OCI-LY3 (cell line): ENCODE measurements around the gene TRIP10.

Experiments used
- H2AFZ ChIP-seq: fragments of 200-600, 300-600 bp; shearing (Covaris generic); 2 replicates; pipeline ENCODE4 v1.6.0; 2014; ENCODE audit warnings: antibody characterized with exemption, low read depth, low read length
- H3K27ac ChIP-seq: fragments of 200-600, 300-600 bp; sonication (generic); 2 replicates; pipeline ENCODE4 v1.5.1; 2014; ENCODE audit warnings: mild to moderate bottlenecking, low read length, moderate library complexity, mixed read lengths
- H3K27me3 ChIP-seq: fragments of 200-600, 300-600 bp; sonication (generic); 2 replicates; pipeline ENCODE4 v1.6.1; 2014; ENCODE audit warnings: low read depth, low read length, mixed read lengths
- H3K36me3 ChIP-seq: fragments of 200-600, 300-600 bp; sonication (generic); replicated peaks from 2 replicates; pipeline ENCODE3; 2014; ENCODE audit warnings: low read depth, low read length, mixed read lengths
- H3K4me1 ChIP-seq: fragments of 300-600, 200-600 bp; sonication (generic); 2 replicates; pipeline ENCODE4 v1.6.1; 2014; ENCODE audit warnings: low read length, mixed read lengths
- H3K4me2 ChIP-seq: fragments of 200-600, 300-600 bp; sonication (generic); 2 replicates; pipeline ENCODE4 v1.6.1; 2014; ENCODE audit warnings: low read length, mixed read lengths
- H3K4me3 ChIP-seq: fragments of 300-600, 200-600 bp; sonication (generic); 2 replicates; pipeline ENCODE4 v1.5.1; 2014; ENCODE audit warnings: antibody characterized with exemption, mild to moderate bottlenecking, low read length, moderate library complexity
- H3K79me2 ChIP-seq: fragments of 300-600, 200-600 bp; shearing (Covaris generic); 2 replicates; pipeline ENCODE4 v1.6.1; 2014; ENCODE audit warnings: mild to moderate bottlenecking, low read length, mixed read lengths
- H3K9ac ChIP-seq: fragments of 300-600, 200-600 bp; shearing (Covaris generic); 2 replicates; pipeline ENCODE4 v1.6.0; 2014; ENCODE audit warnings: mild to moderate bottlenecking, low read length, moderate library complexity
- H3K9me3 ChIP-seq: fragments of 200-600, 300-600 bp; shearing (Covaris generic); 2 replicates; pipeline ENCODE4 v1.6.1; 2014; ENCODE audit warnings: low read length, mixed read lengths; ENCODE audit not compliant: insufficient read depth
- H4K20me1 ChIP-seq: fragments of 200-600, 300-600 bp; sonication (generic); 2 replicates; pipeline ENCODE4 v1.6.1; 2016; ENCODE audit warnings: low read length, mixed read lengths; ENCODE audit not compliant: insufficient read depth
- EZH2phosphoT487 ChIP-seq: fragments of 200-600 bp; shearing (Covaris generic); IDR thresholded peaks from 2 replicates; pipeline ENCODE4 v1.6.1; 2018; ENCODE audit warnings: antibody characterized with exemption, mixed run types, low read depth
- TF ChIP-seq, protein P1 (sequence below): fragments of 200-600, 300-600 bp; sonication (generic); IDR thresholded peaks from 2 replicates; pipeline ENCODE4 v1.5.1; 2014; ENCODE audit warnings: antibody characterized with exemption, low read length, low read depth

TRIP10 gene

DNA sequence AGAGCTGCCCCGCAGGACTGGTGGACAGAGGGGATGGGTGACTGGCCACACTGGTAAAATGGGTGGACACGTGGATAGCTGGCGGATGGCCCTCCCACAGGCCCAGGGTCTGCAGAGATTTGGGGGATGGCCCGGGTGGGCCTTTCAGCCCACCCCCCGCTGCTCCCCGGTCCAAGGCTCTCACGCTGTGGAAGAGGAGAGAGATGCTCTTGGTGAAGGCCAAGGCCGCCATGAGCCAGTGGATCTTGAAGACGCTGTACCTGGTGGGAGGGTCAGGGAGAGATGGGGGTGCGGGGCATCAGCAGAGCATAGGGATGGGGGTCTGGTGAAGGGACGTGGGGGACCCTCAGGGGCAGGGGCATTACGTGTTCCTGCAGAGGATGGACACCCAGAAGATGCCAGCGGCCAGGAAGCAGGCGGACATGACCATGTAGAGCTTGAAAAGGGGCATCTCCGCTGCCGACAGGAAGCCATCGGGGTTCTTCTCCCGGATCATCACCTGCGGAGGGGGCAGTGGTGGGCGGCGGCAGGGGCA, 6.6 kb upstream of the TRIP10 start:
- TF ChIP-seq, protein P1, sequence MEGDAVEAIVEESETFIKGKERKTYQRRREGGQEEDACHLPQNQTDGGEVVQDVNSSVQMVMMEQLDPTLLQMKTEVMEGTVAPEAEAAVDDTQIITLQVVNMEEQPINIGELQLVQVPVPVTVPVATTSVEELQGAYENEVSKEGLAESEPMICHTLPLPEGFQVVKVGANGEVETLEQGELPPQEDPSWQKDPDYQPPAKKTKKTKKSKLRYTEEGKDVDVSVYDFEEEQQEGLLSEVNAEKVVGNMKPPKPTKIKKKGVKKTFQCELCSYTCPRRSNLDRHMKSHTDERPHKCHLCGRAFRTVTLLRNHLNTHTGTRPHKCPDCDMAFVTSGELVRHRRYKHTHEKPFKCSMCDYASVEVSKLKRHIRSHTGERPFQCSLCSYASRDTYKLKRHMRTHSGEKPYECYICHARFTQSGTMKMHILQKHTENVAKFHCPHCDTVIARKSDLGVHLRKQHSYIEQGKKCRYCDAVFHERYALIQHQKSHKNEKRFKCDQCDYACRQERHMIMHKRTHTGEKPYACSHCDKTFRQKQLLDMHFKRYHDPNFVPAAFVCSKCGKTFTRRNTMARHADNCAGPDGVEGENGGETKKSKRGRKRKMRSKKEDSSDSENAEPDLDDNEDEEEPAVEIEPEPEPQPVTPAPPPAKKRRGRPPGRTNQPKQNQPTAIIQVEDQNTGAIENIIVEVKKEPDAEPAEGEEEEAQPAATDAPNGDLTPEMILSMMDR: no peak
- TF ChIP-seq EZH2phosphoT487: no peak
- no peak overlapping the region for H3K9ac ChIP-seq
- no peaks in the 10 kb centered on the region for H3K27me3 ChIP-seq
- H3K36me3 ChIP-seq: peaks cover 5% of the 10 kb centered on the region
- no peak overlapping the region for H3K4me3 ChIP-seq
- no peak overlapping the region for H3K27ac ChIP-seq
- H3K4me2 ChIP-seq: no peak overlapping the region
- H3K4me1 ChIP-seq: peaks cover 18% of the 10 kb centered on the region
- no peaks in the 10 kb centered on the region for H3K9me3 ChIP-seq
- no peaks in the 10 kb centered on the region for H4K20me1 ChIP-seq
- no peak overlapping the region for H2AFZ ChIP-seq
- peaks cover 16% of the 10 kb centered on the region for H3K79me2 ChIP-seq

DNA sequence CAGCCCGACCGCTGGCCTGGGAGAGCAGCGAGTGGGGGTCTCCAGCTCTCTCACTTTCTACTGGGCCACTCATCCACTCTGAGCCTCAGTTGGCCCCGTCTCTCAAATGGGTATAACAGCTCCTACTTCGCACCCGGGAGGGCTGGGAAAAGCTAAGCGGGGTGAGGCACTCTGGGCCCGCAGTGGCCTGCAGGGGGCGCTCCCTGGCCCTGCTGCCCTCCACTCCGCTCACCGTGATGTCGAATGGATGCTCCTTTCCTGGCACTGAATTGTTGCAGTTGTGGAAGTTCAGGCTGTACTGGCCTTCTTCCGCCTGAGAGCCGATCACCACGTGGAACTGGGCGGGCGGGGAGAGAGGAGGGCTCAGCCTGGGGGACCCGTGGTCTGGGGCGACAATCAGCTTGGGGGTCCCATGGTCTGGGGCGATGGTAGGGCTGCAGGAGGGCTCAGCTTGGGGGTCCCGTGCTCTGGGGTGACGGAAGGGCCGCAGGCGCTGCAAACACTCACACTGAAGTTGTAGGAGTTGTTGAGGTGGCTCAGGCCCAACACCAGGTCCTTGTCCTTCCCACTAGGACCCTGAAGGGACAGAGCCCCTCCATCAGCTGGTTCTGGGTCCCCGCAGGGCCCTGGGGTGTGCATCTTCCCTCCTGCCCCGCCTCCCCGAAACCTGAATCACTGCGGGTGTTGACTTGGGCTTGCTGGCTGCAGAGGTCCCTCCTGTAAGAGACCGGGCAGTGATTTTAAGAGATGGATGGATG, 6.0 kb upstream of the TRIP10 start:
- H3K9me3 ChIP-seq: no peaks in the 10 kb centered on the region

DNA sequence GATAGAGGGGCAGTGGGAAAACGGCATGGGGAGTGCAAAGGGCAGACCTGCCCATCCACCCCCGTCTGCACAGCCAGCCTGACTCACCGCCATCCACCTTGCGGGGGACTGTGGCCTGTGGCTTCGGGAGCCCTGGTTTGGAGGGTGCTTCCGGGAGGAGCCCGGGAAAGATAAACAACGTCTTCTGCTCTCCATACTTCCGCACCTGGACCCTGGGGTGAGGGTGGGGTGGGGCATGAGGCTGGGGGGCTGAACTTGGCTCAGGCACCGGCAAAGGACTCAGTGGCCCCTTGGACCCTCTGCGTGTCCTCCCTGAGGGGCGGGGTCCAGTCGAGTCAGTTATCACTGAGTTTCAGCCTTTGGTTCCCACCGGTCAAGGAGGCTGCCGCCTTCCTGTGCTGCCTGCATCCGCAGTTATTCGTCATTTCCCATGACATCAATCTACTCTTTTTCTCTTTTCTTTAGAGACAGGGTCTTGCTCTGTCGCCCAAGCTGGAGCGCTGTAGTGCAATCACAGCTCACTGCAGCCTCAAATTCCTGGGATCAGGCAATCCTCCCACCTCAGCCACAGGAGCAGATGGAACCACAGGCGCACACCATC, 5.3 kb upstream of the TRIP10 start:
- Histone ChIP-seq H3K27ac (no peak overlapping the region), H3K4me2 (no peak overlapping the region), H4K20me1 (no peaks in the 10 kb centered on the region), H3K4me1 (peaks cover 20% of the 10 kb centered on the region), H3K79me2 (peaks cover 16% of the 10 kb centered on the region), H3K36me3 (peaks cover 5% of the 10 kb centered on the region), H3K9me3 (no peaks in the 10 kb centered on the region), H3K4me3 (no peak overlapping the region), H3K9ac (no peak overlapping the region), H3K27me3 (no peaks in the 10 kb centered on the region), H2AFZ (no peak overlapping the region)
- no peak for TF ChIP-seq EZH2phosphoT487
- TF ChIP-seq, protein P1: no peak

More for the DNA sequence above, 6.0 kb upstream of the TRIP10 start:
- no peak overlapping the region for H3K9ac ChIP-seq
- H3K4me3 ChIP-seq: no peak overlapping the region
- H3K27ac ChIP-seq: no peak overlapping the region
- peaks cover 18% of the 10 kb centered on the region for H3K4me1 ChIP-seq
- no peaks in the 10 kb centered on the region for H3K27me3 ChIP-seq
- H3K79me2 ChIP-seq: peaks cover 16% of the 10 kb centered on the region
- H4K20me1 ChIP-seq: no peaks in the 10 kb centered on the region
- H3K4me2 ChIP-seq: no peak overlapping the region
- no peak for TF ChIP-seq EZH2phosphoT487
- TF ChIP-seq, protein P1: peak; percentile 45
- no peak overlapping the region for H2AFZ ChIP-seq
- H3K36me3 ChIP-seq: peaks cover 5% of the 10 kb centered on the region

DNA sequence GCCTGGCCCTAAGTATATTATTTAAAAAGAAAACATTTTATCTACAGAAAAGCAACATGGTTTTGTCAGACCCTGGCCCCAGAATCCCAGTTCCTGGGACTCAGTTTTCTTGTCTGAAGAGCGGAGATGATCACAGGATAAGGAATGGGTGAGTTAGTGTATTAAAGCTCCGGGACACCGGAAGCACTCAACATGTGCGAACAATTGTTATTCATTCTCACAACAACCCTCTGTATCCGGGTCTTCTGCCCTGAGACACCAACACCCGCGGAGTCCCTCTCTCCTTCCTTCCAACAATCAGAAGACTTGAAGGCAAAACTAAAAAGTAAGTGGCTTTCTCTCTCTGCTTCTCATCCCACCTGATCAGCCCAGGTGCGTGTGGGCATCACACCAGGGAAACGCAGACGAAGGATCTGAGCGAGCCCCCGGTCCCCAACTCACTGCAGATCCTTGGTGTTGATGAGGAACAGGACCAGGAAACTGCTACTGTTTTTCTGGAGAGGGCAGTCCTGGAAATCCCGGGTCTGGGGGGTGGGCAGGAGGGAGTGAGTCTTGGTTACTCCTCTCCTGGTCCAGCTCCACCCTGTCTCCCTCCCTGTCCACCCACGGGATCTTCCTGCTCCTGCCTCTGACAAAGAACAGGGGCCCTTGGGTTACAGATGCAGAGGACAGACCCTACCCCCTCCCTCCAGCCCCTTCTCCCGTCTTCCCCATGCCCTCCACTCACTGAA, 4.1 kb upstream of the TRIP10 start:
- peaks cover 2% of the 10 kb centered on the region for H3K36me3 ChIP-seq
- H3K27ac ChIP-seq: peak overlapping the region; percentile 80
- no peaks in the 10 kb centered on the region for H3K9me3 ChIP-seq
- H3K4me2 ChIP-seq: peak overlapping the region; percentile 79
- H2AFZ ChIP-seq: no peak overlapping the region
- TF ChIP-seq EZH2phosphoT487: no peak
- TF ChIP-seq, protein P1: no peak
- H3K9ac ChIP-seq: peak overlapping the region; percentile 92
- peaks cover 20% of the 10 kb centered on the region for H3K4me1 ChIP-seq
- peak overlapping the region; percentile 85 for H3K4me3 ChIP-seq
- H4K20me1 ChIP-seq: no peaks in the 10 kb centered on the region
- peaks cover 24% of the 10 kb centered on the region for H3K79me2 ChIP-seq
- H3K27me3 ChIP-seq: no peaks in the 10 kb centered on the region
